Activated CD8-positive, alpha-beta T cell treated with anti-CD3 and anti-CD28 coated beads for 36 hours (primary cell): ENCODE results near the gene SENP5. TPM values are rescaled to one million over a fixed set of nuclear protein-coding genes. Genes with fewer than 3 reads are reported as not detected.

Source experiments
- ATAC-seq: fragments of 200-7000 bp; cut with Tn5 transposase; one replicate; pipeline ENCODE4 v1.10.0; 2021; ENCODE audit warnings: mild to moderate bottlenecking, moderate library complexity
- CTCF ChIA-PET: fragments of 350-600 bp; sonication (Branson Sonifier 250); formaldehyde crosslinking; loops from one replicate; lab custom pipeline; 2021; ENCODE audit warnings: antibody characterized with exemption; lab: Charles Lee
- POLR2A ChIA-PET: fragments of 350-600 bp; sonication (Branson Sonifier 250); formaldehyde crosslinking; loops from one replicate; lab custom pipeline; 2021; ENCODE audit warnings: antibody characterized with exemption; lab: Charles Lee
- DNase-seq: peaks from one replicate; pipeline ENCODE4 v3.0.0-alpha.2; 2020
- H3K27ac Mint-ChIP-seq: one replicate; pipeline ENCODE4 v1.8.0; 2021; ENCODE audit warnings: mild to moderate bottlenecking, mixed read lengths
- H3K27me3 Mint-ChIP-seq: one replicate; pipeline ENCODE4 v1.8.0; 2021; ENCODE audit warnings: mixed read lengths
- H3K36me3 Mint-ChIP-seq: one replicate; pipeline ENCODE4 v1.8.0; 2021; ENCODE audit warnings: low read depth, mixed read lengths
- H3K4me1 Mint-ChIP-seq: one replicate; pipeline ENCODE4 v1.8.0; 2021; ENCODE audit warnings: low read depth, mixed read lengths
- H3K4me3 Mint-ChIP-seq: one replicate; pipeline ENCODE4 v1.8.0; 2021; ENCODE audit warnings: mild to moderate bottlenecking, moderate library complexity, mixed read lengths
- H3K9me3 Mint-ChIP-seq: one replicate; pipeline ENCODE4 v1.8.0; 2021; ENCODE audit warnings: mixed read lengths
- intact Hi-C: fragments of 100-400 bp; cut with micrococcal nuclease; formaldehyde crosslinking; loops from one replicate; pipeline ENCODE4 v1.10.0; 2022
- total RNA-seq, 2 experiments: library from RNA; stranded (reverse); gene quantifications; one replicate each; pipeline ENCODE4 v1.2.3, GENCODE V29; 2021
- TF ChIP-seq, protein P1 (sequence below): fragments of 200-600 bp; IDR thresholded peaks from one replicate; pipeline ENCODE4 v1.8.0; 2022; ENCODE audit warnings: antibody characterized with exemption, mild to moderate bottlenecking

SENP5 gene
- total RNA-seq, 2 experiments from 2014 or later, result 28.0 to 32.5 TPM

GRCh38 chr3:196914866-196915265 lies 47.1 kb downstream of the SENP5 start:
- H3K4me3 Mint-ChIP-seq, result no peak overlapping the region
- ChIA-PET CTCF (no interaction called here), POLR2A (no interaction called here)
- no peaks in the 10 kb centered on the region for H3K9me3 Mint-ChIP-seq
- H3K36me3 Mint-ChIP-seq, result peaks cover 29% of the 10 kb centered on the region
- H3K27ac Mint-ChIP-seq, result no peak overlapping the region
- intact Hi-C loops, result no loop called here
- DNase-seq (no peak), ATAC-seq (no peak)
- TF ChIP-seq, protein P1, sequence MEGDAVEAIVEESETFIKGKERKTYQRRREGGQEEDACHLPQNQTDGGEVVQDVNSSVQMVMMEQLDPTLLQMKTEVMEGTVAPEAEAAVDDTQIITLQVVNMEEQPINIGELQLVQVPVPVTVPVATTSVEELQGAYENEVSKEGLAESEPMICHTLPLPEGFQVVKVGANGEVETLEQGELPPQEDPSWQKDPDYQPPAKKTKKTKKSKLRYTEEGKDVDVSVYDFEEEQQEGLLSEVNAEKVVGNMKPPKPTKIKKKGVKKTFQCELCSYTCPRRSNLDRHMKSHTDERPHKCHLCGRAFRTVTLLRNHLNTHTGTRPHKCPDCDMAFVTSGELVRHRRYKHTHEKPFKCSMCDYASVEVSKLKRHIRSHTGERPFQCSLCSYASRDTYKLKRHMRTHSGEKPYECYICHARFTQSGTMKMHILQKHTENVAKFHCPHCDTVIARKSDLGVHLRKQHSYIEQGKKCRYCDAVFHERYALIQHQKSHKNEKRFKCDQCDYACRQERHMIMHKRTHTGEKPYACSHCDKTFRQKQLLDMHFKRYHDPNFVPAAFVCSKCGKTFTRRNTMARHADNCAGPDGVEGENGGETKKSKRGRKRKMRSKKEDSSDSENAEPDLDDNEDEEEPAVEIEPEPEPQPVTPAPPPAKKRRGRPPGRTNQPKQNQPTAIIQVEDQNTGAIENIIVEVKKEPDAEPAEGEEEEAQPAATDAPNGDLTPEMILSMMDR, result no peak
- H3K27me3 Mint-ChIP-seq, result no peaks in the 10 kb centered on the region
- no peaks in the 10 kb centered on the region for H3K4me1 Mint-ChIP-seq

DNA sequence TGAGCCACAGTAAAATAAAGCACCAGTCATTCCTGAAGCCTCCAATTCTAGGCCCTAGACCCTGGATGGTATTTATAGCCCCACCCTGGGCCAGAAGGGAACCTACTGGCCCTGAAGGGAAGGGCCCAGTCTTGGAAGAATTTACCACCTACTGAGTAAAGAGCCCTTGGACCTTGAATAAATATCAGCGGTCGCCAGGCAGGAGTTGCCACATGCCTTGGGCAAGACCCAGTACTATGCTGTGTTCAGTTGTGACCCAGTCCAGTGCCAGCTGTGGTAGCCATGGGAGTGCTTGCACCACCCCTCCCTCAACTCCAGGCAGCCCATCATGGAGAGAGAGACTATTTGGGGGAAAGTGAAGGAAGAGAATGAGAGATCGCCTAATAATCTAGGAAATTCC lies 47.7 kb downstream of the SENP5 start:
- ChIA-PET CTCF (no interaction called here), POLR2A (interaction anchor here (0.6 kb wide), 1 partner anchor 141 kb away, joined by 3 read pairs; no protein-coding TSS in a partner anchor)
- ATAC-seq, result no peak
- no peak overlapping the region for H3K4me3 Mint-ChIP-seq
- H3K36me3 Mint-ChIP-seq, result peaks cover 29% of the 10 kb centered on the region
- no peaks in the 10 kb centered on the region for H3K9me3 Mint-ChIP-seq
- H3K27ac Mint-ChIP-seq, result no peak overlapping the region
- H3K4me1 Mint-ChIP-seq, result no peaks in the 10 kb centered on the region
- TF ChIP-seq, protein P1, result no peak
- intact Hi-C loops, result no loop called here
- no peaks in the 10 kb centered on the region for H3K27me3 Mint-ChIP-seq
- DNase-seq, result no peak

DNA sequence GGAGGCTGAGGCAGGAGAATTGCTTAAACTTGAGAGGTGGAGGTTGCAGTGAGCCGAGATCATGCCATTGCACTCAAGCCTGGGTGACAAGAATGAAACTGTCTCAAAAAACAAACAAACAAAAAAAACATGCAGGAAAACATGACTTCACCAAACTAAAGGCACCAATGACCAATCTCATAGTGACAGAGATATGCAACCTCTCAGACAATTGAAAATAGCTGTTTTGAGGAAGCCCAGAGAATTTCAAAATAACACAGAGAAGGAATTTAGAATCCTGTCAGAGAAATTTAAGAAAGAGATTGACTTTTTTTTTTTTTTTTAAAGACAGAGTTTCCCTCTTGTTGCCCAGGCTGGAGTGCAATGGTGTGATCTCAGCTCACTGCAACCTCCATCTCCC lies 48.5 kb downstream of the SENP5 start:
- intact Hi-C loops, result no loop called here
- TF ChIP-seq, protein P1, result no peak
- Mint-ChIP-seq H3K36me3 (peaks cover 29% of the 10 kb centered on the region), H3K9me3 (no peaks in the 10 kb centered on the region), H3K27ac (no peak overlapping the region), H3K27me3 (no peaks in the 10 kb centered on the region), H3K4me3 (no peak overlapping the region), H3K4me1 (no peaks in the 10 kb centered on the region)
- DNase-seq, result no peak
- ChIA-PET CTCF (no interaction called here), POLR2A (interaction anchor here (0.7 kb wide), 1 partner anchor 26 kb away, joined by 3 read pairs; the partner anchor contains the start of gene NCBP2)
- no peak for ATAC-seq

- intact Hi-C loops, result no loop called here
- H3K4me3 Mint-ChIP-seq, result no peak overlapping the region
- no peak for DNase-seq
- ATAC-seq, result no peak
- ChIA-PET POLR2A (interaction anchor here (0.7 kb wide), 1 partner anchor 25 kb away, joined by 3 read pairs; the partner anchor contains the start of gene NCBP2), CTCF (no interaction called here)
- no peaks in the 10 kb centered on the region for H3K4me1 Mint-ChIP-seq
- TF ChIP-seq, protein P1, result no peak
- no peak overlapping the region for H3K27ac Mint-ChIP-seq
- H3K9me3 Mint-ChIP-seq, result no peaks in the 10 kb centered on the region
- peaks cover 29% of the 10 kb centered on the region for H3K36me3 Mint-ChIP-seq
- H3K27me3 Mint-ChIP-seq, result no peaks in the 10 kb centered on the region
Measured at GRCh38 chr3:196916995-196917394, 49.3 kb downstream of the SENP5 start.

GRCh38 chr3:196918968-196919367 lies 51.2 kb downstream of the SENP5 start:
- ChIA-PET POLR2A (interaction anchor here (0.9 kb wide), 1 partner anchor 23 kb away, joined by 4 read pairs; no protein-coding TSS in a partner anchor), CTCF (no interaction called here)
- H3K27me3 Mint-ChIP-seq, result no peaks in the 10 kb centered on the region
- no peaks in the 10 kb centered on the region for H3K9me3 Mint-ChIP-seq
- DNase-seq (no peak), ATAC-seq (no peak)
- peaks cover 27% of the 10 kb centered on the region for H3K36me3 Mint-ChIP-seq
- TF ChIP-seq, protein P1, result no peak
- no peak overlapping the region for H3K27ac Mint-ChIP-seq
- intact Hi-C loops, result no loop called here
- H3K4me1 Mint-ChIP-seq, result no peaks in the 10 kb centered on the region
- no peak overlapping the region for H3K4me3 Mint-ChIP-seq
